HCT116 (cell line): Measurements from ENCODE around the gene TRPC1.

Experiments
- CTCF ChIP-seq, 3 experiments: fragments of 200-600 bp in 1 of 3; sonication (generic) in 1 of 3; IDR thresholded peaks in 2 of 3; conservative IDR thresholded peaks in 1 of 3; 2 replicates each; pipeline ENCODE4 v1.5.1; 2012 to 2017; ENCODE audit warnings: low read depth in 2 of 3, low read length in 2 of 3, antibody characterized with exemption in 1 of 3, borderline replicate concordance in 1 of 3, control low read depth in 1 of 3, mild to moderate bottlenecking in 1 of 3, mixed read lengths in 1 of 3, mixed run types in 1 of 3, moderate library complexity in 1 of 3; ENCODE audit not compliant: insufficient read depth in 1 of 3
- EGR1 ChIP-seq: IDR thresholded peaks from 2 replicates; pipeline ENCODE4 v1.6.1; 2012; ENCODE audit warnings: low read depth
- EZH2 ChIP-seq: fragments of 200-600 bp; sonication (generic); IDR thresholded peaks from 2 replicates; pipeline ENCODE4 v1.6.1; 2017; ENCODE audit warnings: antibody characterized with exemption, mixed run types
- EZH2phosphoT487 ChIP-seq: fragments of 200-600 bp; IDR thresholded peaks from 2 replicates; pipeline ENCODE4 v1.6.1; 2018; ENCODE audit warnings: antibody characterized with exemption, borderline replicate concordance
- POLR2A ChIP-seq: IDR thresholded peaks from 2 replicates; pipeline ENCODE4 v1.7.0; 2011; ENCODE audit warnings: borderline replicate concordance; ENCODE audit not compliant: insufficient read depth, insufficient read length; ENCODE audit errors: extremely low read depth
- POLR2AphosphoS5 ChIP-seq: IDR thresholded peaks from 2 replicates; pipeline ENCODE4 v1.6.1; 2011; ENCODE audit warnings: mild to moderate bottlenecking, low read depth, low read length, moderate library complexity
- RAD21 ChIP-seq: IDR thresholded peaks from 2 replicates; pipeline ENCODE4 v1.6.1; 2012; ENCODE audit warnings: low read depth, mild to moderate bottlenecking
- SIN3A ChIP-seq: IDR thresholded peaks from 2 replicates; pipeline ENCODE4 v1.6.1; 2012; ENCODE audit warnings: low read depth
- ZBTB33 ChIP-seq: IDR thresholded peaks from 2 replicates; pipeline ENCODE4 v1.6.1; 2011; ENCODE audit warnings: mild to moderate bottlenecking, low read length, moderate library complexity; ENCODE audit not compliant: insufficient replicate concordance; ENCODE audit errors: extremely low read depth
- ZFX ChIP-seq: fragments of 450-650 bp; IDR thresholded peaks from 2 replicates; pipeline ENCODE4 v1.6.1; 2017
- ZNF274 ChIP-seq: fragments of 200-500 bp; sonication (Bioruptor generic); IDR thresholded peaks from 2 replicates; pipeline ENCODE4 v1.6.1; 2014; ENCODE audit warnings: mild to moderate bottlenecking, low read depth, low read length, inconsistent platforms

GRCh38 chr3:142754494-142754893 lies 30.7 kb downstream of the TRPC1 start:
- TF ChIP-seq CTCF (IDR thresholded peaks at IDR 0.05 in 2 of 3, conservative IDR thresholded peaks at IDR 0.05 in 1 of 3; ENCODE audit: borderline replicate concordance in 1 of 3, insufficient read depth in 1 of 3, low read depth in 2 of 3, low read length in 2 of 3) (no peak), EZH2 (no peak), ZBTB33 (no peak), ZNF274 (no peak), POLR2AphosphoS5 (no peak), EZH2phosphoT487 (no peak), EGR1 (no peak), POLR2A (no peak), ZFX (no peak), SIN3A (no peak), RAD21 (no peak)
